AG04449 (cell line): ENCODE data around the gene PLXNA3.
"Not testable (repeated sequence)": the region's sequence is repeated elsewhere in the genome, so short reads cannot be mapped to it uniquely, and the experiment has no call there.

Source experiments
- CTCF ChIA-PET: fragments of 350-600 bp; formaldehyde crosslinking; extraction: SDS; loops from one replicate; lab custom pipeline; 2021; ENCODE audit warnings: antibody characterized with exemption; lab: Yijun Ruan, JAX
- POLR2A ChIA-PET: fragments of 400-600, 350-600 bp; formaldehyde crosslinking; extraction: SDS; loops from one replicate; lab custom pipeline; 2020; ENCODE audit warnings: antibody characterized with exemption, inconsistent platforms; lab: Yijun Ruan, JAX
- DNase-seq: peaks from one replicate; pipeline ENCODE4 v3.0.0-alpha.2; 2010; ENCODE audit warnings: low read depth, low spot score
- H3K4me3 ChIP-seq: 2 replicates; pipeline ENCODE4 v1.5.1; 2011; ENCODE audit warnings: low read depth, mild to moderate bottlenecking, control low read depth, low read length
- CTCF ChIP-seq: IDR thresholded peaks from one replicate; pipeline ENCODE4 v1.5.1; 2011; ENCODE audit warnings: mild to moderate bottlenecking, moderate library complexity, low read length, control low read depth, inconsistent platforms; ENCODE audit not compliant: insufficient read depth; ENCODE audit errors: missing control alignments

PLXNA3 gene

GRCh38 chrX:154495472-154495922, 37.4 kb downstream of the PLXNA3 start:
- POLR2A ChIA-PET, result no interaction called here
- no peak overlapping the region for H3K4me3 ChIP-seq
- CTCF ChIA-PET, result no interaction called here
- no peak for DNase-seq
- no peak for TF ChIP-seq CTCF

GRCh38 chrX:154496591-154497137, 38.6 kb downstream of the PLXNA3 start:
- POLR2A ChIA-PET, result interaction anchor here (0.6 kb wide), 1 partner anchor 17 kb away, joined by 3 read pairs; no protein-coding TSS in a partner anchor
- CTCF ChIA-PET, H3K4me3 ChIP-seq, DNase-seq: not testable (repeated sequence)

DNA sequence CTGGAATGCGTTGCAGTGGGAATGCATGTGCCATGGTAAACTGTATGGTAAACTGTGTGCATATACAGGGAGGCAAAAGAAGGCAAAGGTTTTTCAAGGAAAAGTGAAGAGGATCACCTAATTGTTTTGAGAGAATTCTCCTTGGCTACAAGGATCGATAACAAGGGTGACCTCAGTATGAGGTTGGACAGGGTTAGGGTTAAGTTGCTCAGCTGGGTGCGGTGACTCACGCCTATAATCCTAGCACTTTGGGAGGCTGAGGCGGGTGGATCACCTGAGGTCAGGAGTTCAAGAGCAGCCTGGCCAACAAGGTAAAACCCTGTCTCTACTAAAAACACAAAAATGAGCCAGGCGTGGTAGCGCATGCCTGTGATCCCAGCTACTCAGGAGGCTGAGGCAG, 43.3 kb downstream of the PLXNA3 start:
- CTCF ChIA-PET, result not testable (repeated sequence)

DNA sequence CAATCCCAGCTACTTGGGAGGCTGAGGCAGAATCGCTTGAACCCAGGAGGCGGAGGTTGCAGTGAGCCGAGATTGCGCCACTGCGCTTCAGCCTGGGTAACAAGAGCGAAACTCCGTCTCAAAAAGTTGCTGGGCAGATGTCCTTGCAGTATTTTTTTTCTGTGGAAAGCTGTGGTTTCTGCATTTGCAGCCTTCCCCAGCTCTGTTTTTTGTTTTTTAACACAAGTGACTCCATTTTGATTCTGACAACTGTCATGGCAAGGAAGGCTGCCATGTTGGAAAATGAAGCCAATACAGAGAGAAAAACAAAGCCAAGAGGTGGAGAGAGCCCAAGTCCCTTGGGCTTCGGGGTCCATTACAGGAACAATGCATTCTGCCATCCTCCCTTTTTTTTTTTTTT, 44.0 kb downstream of the PLXNA3 start:
- CTCF ChIA-PET, result no interaction called here
- H3K4me3 ChIP-seq, result no peak overlapping the region
- no peak for TF ChIP-seq CTCF
- no peak for DNase-seq
- POLR2A ChIA-PET, result interaction anchor here (0.9 kb wide), 1 partner anchor 12 kb away, joined by 3 read pairs; the partner anchor contains the start of gene SLC10A3

More for the DNA sequence above, 43.3 kb downstream of the PLXNA3 start:
- DNase-seq, H3K4me3 ChIP-seq: not testable (repeated sequence)
- POLR2A ChIA-PET, result interaction anchor here (0.9 kb wide), 1 partner anchor 11 kb away, joined by 3 read pairs; the partner anchor contains the start of gene SLC10A3

DNA sequence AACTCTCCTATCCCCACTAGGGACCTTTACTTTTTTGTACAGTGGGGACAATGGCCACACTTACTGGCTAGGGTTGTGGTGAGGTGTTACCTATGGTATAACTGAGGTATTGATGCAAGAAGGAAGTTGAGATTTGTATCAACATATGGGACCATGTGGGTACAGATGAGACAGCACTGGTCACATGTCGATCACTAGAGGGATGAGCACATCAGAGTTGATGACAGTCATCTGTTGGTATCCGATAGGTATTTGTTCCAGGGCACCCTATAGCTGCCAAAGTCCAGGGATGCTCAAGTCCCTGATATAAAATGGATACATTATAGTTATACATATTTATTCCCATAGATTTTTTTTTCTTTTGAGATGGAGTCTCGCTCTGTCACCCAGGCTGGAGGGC, 44.9 kb downstream of the PLXNA3 start:
- POLR2A ChIA-PET, result no interaction called here

GRCh38 chrX:154505734-154506133, 47.7 kb downstream of the PLXNA3 start:
- DNase-seq, result no peak
- TF ChIP-seq CTCF, result no peak
- H3K4me3 ChIP-seq, result no peak overlapping the region
- CTCF ChIA-PET, result no interaction called here
- POLR2A ChIA-PET, result interaction anchor here (0.8 kb wide), 1 partner anchor 20 kb away, joined by 3 read pairs; the partner anchor contains the start of gene UBL4A

More for the DNA sequence above, 44.9 kb downstream of the PLXNA3 start:
- no peak for TF ChIP-seq CTCF
- CTCF ChIA-PET, result no interaction called here
- no peak for DNase-seq
- no peak overlapping the region for H3K4me3 ChIP-seq

- CTCF ChIA-PET, result no interaction called here
- no peak for TF ChIP-seq CTCF
- POLR2A ChIA-PET, result no interaction called here
- no peak overlapping the region for H3K4me3 ChIP-seq
- no peak for DNase-seq
Observed at GRCh38 chrX:154506483-154507332, 48.6 kb downstream of the PLXNA3 start.
